Testis (tissue), 2 donors: ENCODE results near the gene TBX18.

ENCODE experiments used
- POLR2A ChIP-seq: fragments of 450-650 bp; IDR thresholded peaks from one replicate; pipeline ENCODE4 v1.6.1; 2017; ENCODE audit warnings: antibody characterized with exemption, mild to moderate bottlenecking, moderate library complexity
- TF ChIP-seq, protein P1 (sequence below), 3 experiments: fragments of 450-650 bp in 2 of 3; fragments of 200-600 bp in 1 of 3; sonication (generic) in 1 of 3; IDR thresholded peaks; one replicate each; pipeline ENCODE4 v1.5.1; 2016 to 2019; ENCODE audit warnings: antibody characterized with exemption in 3 of 3, mild to moderate bottlenecking in 2 of 3, moderate library complexity in 1 of 3

DNA sequence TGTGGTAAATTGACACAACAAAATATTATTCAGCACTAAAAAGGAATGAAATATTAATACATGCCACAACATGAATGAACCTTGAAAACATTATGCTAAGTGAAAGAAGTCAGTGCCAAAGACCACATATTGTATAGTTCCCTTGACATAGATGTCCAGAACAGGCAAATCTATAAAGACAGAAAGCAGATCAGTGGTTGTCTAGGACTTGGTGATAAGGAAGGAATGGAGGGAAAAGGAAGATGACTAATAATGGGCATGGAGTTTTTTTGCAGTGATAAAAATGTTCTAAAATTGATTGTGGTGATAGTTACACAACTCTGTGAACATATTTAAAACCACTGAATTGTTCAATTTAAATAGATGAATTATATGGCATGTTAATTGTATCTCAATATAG lies 32.5 kb downstream of the TBX18 start:
- no peak for TF ChIP-seq POLR2A
- TF ChIP-seq, protein P1, sequence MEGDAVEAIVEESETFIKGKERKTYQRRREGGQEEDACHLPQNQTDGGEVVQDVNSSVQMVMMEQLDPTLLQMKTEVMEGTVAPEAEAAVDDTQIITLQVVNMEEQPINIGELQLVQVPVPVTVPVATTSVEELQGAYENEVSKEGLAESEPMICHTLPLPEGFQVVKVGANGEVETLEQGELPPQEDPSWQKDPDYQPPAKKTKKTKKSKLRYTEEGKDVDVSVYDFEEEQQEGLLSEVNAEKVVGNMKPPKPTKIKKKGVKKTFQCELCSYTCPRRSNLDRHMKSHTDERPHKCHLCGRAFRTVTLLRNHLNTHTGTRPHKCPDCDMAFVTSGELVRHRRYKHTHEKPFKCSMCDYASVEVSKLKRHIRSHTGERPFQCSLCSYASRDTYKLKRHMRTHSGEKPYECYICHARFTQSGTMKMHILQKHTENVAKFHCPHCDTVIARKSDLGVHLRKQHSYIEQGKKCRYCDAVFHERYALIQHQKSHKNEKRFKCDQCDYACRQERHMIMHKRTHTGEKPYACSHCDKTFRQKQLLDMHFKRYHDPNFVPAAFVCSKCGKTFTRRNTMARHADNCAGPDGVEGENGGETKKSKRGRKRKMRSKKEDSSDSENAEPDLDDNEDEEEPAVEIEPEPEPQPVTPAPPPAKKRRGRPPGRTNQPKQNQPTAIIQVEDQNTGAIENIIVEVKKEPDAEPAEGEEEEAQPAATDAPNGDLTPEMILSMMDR (IDR thresholded peaks at IDR 0.05) = no peak
